Measurements from ENCODE around the gene SCRN1.

DNA sequence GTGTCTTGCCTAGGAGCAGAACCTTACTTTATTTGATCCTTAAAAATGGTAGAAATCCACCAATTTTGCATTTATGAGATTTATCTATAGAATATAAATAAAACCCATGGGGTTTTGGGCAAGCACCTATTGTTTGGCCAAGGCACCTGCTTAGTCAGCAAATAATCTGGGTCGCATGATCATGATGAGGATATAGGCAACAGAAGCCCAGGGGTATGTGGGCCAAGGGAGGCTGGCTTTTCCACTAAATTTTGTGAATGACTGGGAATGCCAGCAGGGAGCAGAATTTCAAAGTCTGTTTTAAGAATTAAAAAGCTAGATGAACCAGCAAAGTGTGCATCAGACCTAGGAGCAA is 17.3 kb downstream of the SCRN1 start:
- TF ChIP-seq POLR2AphosphoS5 (IDR thresholded peaks at IDR 0.05) = no peak
- no peak for TF ChIP-seq CTCF (IDR thresholded peaks at IDR 0.05)
- no peak for TF ChIP-seq POLR2A (IDR thresholded peaks at IDR 0.05)
